Medulla oblongata (tissue), 1 donor: ENCODE data around the gene CXCL17.
"Not testable (repeated sequence)": the region's sequence is repeated elsewhere in the genome, so short reads cannot be mapped to it uniquely, and the experiment has no call there.

Source experiments
- DNase-seq: peaks from one replicate; pipeline ENCODE4 v3.0.0-alpha.2; 2015; ENCODE audit errors: extremely low spot score

CXCL17 gene

GRCh38 chr19:42442833-42443232 is at the start of gene CXCL17:
CXCL17 (minus strand) TSS chr19:42442946; CDS start chr19:42442832, 114 bp downstream.
- DNase-seq: no peak

- no peak for DNase-seq
Measured at GRCh38 chr19:42488783-42489521, 46.2 kb upstream of the CXCL17 start.

- no peak for DNase-seq
Measured at GRCh38 chr19:42487798-42488178, 45.0 kb upstream of the CXCL17 start.

GRCh38 chr19:42487032-42487797 is 44.5 kb upstream of the CXCL17 start:
- no peak for DNase-seq

- not testable (repeated sequence) for DNase-seq
Measured at GRCh38 chr19:42485036-42485435, 42.3 kb upstream of the CXCL17 start.

GRCh38 chr19:42480335-42481095 is 37.8 kb upstream of the CXCL17 start:
- DNase-seq: peak; percentile 60

- DNase-seq: no peak
Measured at GRCh38 chr19:42479736-42480135, 37.0 kb upstream of the CXCL17 start.

- DNase-seq: no peak
Measured at GRCh38 chr19:42478765-42479311, 36.1 kb upstream of the CXCL17 start.

GRCh38 chr19:42477933-42478332 is 35.2 kb upstream of the CXCL17 start:
- DNase-seq: no peak

- DNase-seq: no peak
Measured at GRCh38 chr19:42477117-42477516, 34.4 kb upstream of the CXCL17 start.

GRCh38 chr19:42475366-42475765 is 32.6 kb upstream of the CXCL17 start:
- DNase-seq: no peak

GRCh38 chr19:42474743-42475142 is 32.0 kb upstream of the CXCL17 start:
- DNase-seq: peak; percentile 49

- DNase-seq: no peak
Measured at GRCh38 chr19:42473686-42474085, 30.9 kb upstream of the CXCL17 start.

- no peak for DNase-seq
Measured at GRCh38 chr19:42472402-42473147, 29.8 kb upstream of the CXCL17 start.

- DNase-seq: no peak
Measured at GRCh38 chr19:42471554-42472249, 29.0 kb upstream of the CXCL17 start.

- no peak for DNase-seq
Measured at GRCh38 chr19:42469311-42470235, 26.8 kb upstream of the CXCL17 start.

GRCh38 chr19:42468273-42468796 is 25.6 kb upstream of the CXCL17 start:
- no peak for DNase-seq

- DNase-seq: peak; percentile 68
Measured at GRCh38 chr19:42467183-42467760, 24.5 kb upstream of the CXCL17 start.
